ENCODE results near the gene RET.

RET gene

DNA sequence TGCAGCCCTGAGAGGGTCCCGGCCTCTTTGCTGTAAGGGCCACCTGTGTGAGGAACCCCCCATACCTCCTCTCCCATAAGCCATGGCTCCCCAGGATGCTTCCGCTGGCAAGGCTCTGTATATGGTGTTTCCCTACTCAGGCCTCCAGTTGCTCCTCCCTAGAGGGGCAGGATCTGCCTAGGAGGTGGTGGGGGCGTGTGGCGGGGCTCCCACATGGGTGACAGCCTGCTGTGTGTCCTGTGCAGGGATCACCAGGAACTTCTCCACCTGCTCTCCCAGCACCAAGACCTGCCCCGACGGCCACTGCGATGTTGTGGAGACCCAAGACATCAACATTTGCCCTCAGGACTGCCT, 35.7 kb downstream of the RET start:
- no peak for TF ChIP-seq CTCF (IDR thresholded peaks at IDR 0.05; ENCODE audit: borderline replicate concordance, insufficient read depth, low read depth, low read length)
- H3K4me3 ChIP-seq (ENCODE audit: low read depth, low read length): no peak overlapping the region

DNA sequence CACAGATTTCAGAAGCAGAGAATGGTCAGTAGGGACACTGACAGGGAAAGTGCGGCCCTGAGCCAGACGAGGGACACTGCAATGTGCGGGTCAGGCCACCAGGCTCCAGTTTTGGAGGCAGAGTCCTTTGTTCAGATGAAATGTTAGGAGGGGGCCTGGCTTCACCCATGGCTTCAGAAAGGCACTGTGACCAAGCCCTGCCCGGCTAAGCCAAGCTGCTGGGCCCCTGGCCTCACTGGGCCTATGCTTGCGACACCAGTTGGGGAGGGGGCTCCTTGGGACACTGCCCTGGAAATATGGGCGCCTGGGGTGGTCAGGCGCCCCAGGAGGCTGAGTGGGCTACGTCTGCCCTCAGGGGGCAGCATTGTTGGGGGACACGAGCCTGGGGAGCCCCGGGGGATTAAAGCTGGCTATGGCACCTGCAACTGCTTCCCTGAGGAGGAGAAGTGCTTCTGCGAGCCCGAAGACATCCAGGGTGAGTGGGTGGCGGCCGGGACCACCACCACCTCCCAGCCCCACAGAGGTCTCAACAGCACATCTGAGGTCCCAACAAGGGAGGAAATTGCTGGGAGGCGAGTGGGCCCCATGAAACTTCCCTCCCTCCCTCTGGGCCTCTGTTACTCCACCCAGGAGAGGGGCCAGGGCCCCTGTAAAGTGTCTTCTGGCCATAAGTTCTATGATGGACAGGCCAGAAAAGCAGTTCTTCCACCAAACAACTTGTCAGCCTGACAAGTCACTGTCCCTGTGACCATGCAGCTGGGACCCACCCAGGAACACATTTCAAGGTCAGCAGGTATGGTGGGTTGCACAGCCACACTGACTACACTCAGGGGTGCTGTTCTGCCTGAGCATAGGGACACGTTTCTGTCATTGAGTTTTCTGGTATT, 36.6 kb downstream of the RET start:
- TF ChIP-seq CTCF (IDR thresholded peaks at IDR 0.05; ENCODE audit: borderline replicate concordance, insufficient read depth, low read depth, low read length): no peak
- H3K4me3 ChIP-seq (ENCODE audit: low read depth, low read length): no peak overlapping the region

DNA sequence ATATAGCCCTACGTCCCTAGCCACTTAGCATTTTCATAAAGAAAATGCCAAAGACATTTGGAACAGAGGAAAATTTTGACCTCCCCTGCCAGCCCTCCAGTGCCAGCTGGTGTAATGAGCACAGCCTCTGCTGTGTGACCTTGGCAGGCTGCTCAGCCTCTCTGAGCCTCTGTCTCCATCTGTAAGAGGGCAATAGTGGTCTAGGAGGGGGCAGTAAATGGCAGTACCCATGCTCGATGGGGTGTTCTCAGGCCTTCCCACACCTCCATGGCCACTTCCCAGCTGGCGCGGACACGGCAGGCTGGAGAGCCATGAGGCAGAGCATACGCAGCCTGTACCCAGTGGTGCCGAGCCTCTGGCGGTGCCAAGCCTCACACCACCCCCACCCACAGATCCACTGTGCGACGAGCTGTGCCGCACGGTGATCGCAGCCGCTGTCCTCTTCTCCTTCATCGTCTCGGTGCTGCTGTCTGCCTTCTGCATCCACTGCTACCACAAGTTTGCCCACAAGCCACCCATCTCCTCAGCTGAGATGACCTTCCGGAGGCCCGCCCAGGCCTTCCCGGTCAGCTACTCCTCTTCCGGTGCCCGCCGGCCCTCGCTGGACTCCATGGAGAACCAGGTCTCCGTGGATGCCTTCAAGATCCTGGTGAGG, 37.3 kb downstream of the RET start:
- no peak for TF ChIP-seq CTCF (IDR thresholded peaks at IDR 0.05; ENCODE audit: borderline replicate concordance, insufficient read depth, low read depth, low read length)
- no peak overlapping the region for H3K4me3 ChIP-seq (ENCODE audit: low read depth, low read length)

DNA sequence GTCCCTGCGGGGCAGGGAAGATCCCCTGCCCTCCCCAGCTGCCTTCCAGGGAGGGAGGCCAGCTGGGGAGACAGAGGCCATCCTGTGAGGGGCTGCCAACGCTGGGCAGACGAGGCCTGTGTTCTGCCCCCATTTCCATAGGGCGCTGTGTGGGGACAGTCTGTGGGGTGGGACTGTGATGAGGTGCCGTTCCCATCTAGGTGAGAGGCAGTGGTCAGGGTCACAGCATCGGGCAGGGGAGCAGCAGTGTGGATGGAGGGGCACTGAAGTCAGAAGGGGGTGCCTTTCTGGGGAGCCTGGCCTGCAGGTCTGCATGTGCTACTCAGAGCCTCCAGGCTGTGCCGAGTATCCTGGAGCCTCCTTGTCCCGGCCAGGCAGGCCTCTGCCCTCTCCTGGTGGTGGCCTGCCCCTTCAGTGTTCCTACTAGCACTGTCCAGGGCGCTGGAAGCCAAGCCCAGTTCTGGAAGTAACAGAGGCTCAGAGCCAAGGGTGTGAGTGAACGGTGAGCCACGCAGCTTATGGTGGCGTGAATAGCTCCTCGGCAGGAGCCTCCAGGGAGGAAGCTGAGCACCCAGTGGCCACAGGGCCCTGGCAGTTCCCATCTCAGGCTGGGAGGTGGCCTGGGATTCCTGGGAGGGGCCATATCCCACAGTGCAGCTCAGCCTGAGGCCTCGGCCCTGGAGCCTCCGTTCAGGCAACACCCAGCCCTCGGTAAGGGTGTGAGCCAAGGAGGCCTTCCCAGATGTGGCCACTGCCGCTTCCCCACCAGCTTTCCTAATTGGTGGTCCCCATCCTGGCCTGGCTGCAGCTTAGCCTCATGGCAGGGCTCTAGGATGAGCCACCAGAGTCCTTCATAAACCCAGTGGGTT, 38.1 kb downstream of the RET start:
- TF ChIP-seq CTCF (IDR thresholded peaks at IDR 0.05; ENCODE audit: borderline replicate concordance, insufficient read depth, low read depth, low read length): no peak
- no peak overlapping the region for H3K4me3 ChIP-seq (ENCODE audit: low read depth, low read length)

GRCh38 chr10:43115881-43116595, 39.2 kb downstream of the RET start:
- no peak overlapping the region for H3K4me3 ChIP-seq (ENCODE audit: low read depth, low read length)
- no peak for TF ChIP-seq CTCF (IDR thresholded peaks at IDR 0.05; ENCODE audit: borderline replicate concordance, insufficient read depth, low read depth, low read length)

DNA sequence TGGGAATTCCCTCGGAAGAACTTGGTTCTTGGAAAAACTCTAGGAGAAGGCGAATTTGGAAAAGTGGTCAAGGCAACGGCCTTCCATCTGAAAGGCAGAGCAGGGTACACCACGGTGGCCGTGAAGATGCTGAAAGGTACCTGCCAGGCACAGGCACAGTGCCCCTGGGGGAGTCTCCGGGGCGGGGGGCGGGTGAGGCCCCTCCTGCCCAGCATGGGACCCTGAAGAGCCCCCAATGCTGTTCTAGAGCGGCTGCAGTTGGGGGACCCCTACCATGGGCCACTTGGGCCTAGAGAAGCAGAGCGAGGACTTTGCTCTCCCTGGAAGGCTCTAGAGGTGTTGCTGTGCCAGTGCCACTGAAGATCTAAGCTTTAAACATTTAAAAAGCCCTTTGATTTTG, 39.7 kb downstream of the RET start:
- no peak overlapping the region for H3K4me3 ChIP-seq (ENCODE audit: low read depth, low read length)
- TF ChIP-seq CTCF (IDR thresholded peaks at IDR 0.05; ENCODE audit: borderline replicate concordance, insufficient read depth, low read depth, low read length): no peak

Measured in GM12875 (cell line).